22Rv1 (cell line): Measurements from ENCODE around the gene CCDC177.
"Not testable (repeated sequence)": the region's sequence is repeated elsewhere in the genome, so short reads cannot be mapped to it uniquely, and the experiment has no call there.

Source experiments
- H3K27ac ChIP-seq: fragments of 450-650 bp; 2 replicates; pipeline ENCODE4 v1.5.1; 2017
- ZFX ChIP-seq: fragments of 450-650 bp; IDR thresholded peaks from 2 replicates; pipeline ENCODE4 v1.6.1; 2017; ENCODE audit warnings: antibody characterized with exemption, borderline replicate concordance
- TF ChIP-seq, protein P1 (sequence below): fragments of 450-650 bp; IDR thresholded peaks from 2 replicates; pipeline ENCODE4 v1.5.1; 2017; ENCODE audit warnings: mild to moderate bottlenecking

Gene CCDC177

DNA sequence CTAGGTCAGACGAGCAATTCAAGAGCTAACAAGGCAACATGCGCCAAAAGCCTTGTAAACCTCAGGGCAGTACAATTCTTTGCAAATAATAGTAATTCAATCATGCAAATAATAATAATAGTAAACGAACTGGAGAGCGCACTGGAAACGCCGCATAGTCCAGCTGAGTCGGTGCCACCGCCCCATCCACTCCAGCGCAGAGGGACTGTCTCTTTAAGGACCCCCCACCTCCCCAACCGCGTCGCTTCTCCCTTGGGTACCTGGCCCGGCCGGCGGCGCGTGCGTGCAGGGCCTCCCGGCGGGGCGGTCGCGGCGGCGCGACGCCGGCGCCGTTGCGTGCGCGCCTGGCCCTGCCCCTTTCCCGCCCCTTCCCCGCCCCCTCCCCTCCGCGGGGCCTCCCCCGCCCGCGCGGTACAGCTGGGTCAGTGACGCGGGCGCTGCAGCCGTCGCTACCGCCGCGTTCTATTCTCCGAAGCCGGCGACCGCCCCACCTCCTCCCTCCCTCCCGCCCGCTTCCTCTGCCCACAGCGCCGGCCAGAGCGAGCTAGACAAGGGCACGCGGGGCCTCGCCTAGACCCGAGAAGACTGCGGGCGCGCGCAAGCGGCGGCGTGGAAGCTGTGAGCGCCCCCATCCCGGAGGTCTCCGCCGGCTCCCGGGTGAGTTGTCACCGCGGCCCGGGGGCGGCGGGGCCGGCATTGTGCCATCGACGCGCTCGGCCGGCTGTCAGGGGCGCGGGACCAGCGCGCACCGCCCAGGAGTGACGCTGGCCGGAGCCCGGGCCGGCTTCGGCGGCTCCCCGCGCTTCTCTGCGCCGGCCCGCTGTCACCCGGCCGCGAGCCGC is 36.7 kb upstream of the CCDC177 start, which contains the start of gene SUSD6:
Gene SUSD6 (plus strand): TSS at position 425 of the 842 bp plus-strand sequence. CDS start 46,997 bp downstream, outside the sequence.
- peak within 1 kb of the TSS; percentile 69 for H3K27ac ChIP-seq
- no peak for TF ChIP-seq ZFX
- TF ChIP-seq, protein P1, sequence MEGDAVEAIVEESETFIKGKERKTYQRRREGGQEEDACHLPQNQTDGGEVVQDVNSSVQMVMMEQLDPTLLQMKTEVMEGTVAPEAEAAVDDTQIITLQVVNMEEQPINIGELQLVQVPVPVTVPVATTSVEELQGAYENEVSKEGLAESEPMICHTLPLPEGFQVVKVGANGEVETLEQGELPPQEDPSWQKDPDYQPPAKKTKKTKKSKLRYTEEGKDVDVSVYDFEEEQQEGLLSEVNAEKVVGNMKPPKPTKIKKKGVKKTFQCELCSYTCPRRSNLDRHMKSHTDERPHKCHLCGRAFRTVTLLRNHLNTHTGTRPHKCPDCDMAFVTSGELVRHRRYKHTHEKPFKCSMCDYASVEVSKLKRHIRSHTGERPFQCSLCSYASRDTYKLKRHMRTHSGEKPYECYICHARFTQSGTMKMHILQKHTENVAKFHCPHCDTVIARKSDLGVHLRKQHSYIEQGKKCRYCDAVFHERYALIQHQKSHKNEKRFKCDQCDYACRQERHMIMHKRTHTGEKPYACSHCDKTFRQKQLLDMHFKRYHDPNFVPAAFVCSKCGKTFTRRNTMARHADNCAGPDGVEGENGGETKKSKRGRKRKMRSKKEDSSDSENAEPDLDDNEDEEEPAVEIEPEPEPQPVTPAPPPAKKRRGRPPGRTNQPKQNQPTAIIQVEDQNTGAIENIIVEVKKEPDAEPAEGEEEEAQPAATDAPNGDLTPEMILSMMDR: no peak

DNA sequence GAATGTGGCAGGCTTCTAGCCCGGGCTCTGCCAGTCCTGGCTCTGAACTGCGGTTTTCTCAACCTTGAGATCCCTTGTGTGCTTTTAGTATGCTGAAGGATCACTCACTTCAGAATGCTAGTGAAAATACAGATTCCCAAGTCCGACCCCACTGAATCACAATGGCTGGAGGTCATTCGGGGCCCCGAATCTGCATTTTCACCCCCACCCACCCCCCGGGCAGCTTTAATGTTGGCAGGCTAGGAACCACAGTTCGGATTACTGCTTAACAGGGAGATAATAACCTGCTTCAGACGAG is 36.2 kb upstream of the CCDC177 start:
- peak overlapping the region; percentile 69 for H3K27ac ChIP-seq
- TF ChIP-seq ZFX: no peak
- TF ChIP-seq, protein P1: no peak

DNA sequence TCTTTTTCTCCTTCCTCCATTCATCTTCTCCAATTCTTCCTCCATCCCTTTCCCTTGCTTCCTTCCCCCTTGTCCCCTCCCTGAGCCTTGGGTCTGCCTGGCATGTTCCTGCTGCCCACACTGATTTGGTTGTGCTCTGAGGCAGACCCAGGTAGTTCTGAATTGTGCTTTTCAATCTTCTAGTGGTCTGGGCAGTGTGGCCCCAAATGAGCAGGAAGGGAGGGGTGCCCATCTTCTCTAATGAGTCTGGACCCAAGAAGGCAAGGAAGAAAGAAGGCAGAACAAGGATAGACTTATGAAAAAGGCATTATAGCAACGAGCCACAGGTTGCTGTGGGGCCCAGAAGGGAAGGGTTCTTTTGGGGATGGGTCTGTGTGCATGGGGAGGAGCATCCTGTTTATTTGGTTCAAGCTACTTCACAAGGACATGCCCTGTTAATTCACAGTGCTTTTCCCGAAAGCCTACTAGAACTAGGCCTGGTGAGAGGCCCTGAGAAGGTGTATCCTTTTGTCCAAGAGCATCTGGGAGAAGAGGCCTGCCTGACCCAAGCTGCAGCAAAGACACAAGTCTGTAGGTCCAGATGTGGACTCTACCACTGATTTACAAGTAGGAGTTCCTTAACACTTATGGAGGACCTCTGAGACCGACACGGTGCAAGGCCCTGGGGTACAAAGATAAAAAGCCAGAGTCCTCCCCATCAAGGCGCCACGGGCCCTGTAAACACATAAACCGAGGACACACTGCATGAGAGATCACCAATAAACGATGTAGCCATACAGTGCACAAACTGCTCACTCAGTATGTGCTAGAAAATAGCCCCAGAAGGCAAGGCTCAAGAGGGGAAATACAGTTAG is 35.6 kb upstream of the CCDC177 start:
- no peak for TF ChIP-seq ZFX
- TF ChIP-seq, protein P1: no peak
- H3K27ac ChIP-seq: peak overlapping the region; percentile 69

DNA sequence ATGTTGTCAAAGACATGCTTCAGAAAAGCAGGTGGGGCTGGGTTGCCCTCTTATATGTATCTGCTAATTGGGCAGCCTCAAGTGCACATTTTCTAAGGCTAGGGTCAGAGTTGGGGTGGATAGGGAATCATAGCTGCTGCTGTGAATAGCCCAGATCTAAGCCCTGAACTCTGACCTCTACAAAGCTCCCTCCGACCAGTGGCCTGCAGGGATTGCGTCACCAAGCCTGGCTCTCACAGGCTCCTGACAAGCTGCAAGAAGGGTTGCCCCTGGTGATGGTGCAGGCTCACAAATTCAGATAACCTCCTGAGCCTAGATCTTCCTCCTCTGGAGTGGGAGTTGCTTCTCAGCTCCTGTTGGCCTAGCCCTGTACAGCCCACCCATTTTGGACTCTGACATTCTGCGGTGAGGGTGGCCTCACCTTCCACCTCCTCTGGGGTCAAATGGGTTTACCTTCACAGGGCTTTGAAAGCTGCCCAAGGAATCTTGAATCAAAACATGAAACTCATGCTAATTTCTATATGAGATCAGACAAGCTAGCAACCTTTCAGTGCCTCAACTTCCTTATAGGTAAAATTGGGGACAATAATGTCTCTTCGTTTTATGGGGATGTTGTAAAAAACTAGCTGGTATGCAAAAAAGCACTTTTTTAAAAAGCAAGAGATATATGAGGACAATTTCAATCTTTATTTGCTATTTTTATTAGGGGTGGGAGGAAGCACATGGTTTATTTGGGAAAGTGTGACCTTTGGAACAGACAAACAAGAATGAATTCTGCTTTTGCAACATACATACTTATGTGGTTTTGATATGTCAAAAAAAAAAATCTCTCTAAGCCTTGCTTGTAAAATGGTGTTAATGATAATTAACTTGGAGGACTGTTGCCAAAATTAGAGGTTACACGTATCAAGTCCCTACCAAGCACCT is 31.9 kb upstream of the CCDC177 start:
- TF ChIP-seq ZFX: no peak
- TF ChIP-seq, protein P1: no peak
- H3K27ac ChIP-seq: peak overlapping the region; percentile 56

DNA sequence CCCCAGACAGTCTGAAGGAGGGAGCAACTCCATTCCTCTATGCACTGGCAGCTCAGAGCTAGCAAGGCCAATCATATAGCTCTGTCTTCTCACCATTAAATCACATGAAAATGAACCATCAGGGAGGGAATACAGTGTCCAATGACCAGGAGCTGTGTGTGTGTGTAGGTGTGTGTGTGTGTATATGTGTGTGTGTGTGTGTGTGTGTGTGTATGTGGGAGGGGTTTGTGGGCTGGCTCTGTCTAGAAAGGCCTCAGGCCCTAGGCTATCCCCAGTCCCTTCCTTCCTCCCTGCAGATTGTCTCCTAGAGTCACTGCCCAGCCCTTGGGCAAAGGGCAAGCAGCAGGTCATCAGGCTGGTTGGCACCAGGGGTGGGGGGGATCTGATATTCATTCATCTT is 31.1 kb upstream of the CCDC177 start:
- peak overlapping the region; percentile 56 for H3K27ac ChIP-seq
- no peak for TF ChIP-seq ZFX
- TF ChIP-seq, protein P1: no peak

DNA sequence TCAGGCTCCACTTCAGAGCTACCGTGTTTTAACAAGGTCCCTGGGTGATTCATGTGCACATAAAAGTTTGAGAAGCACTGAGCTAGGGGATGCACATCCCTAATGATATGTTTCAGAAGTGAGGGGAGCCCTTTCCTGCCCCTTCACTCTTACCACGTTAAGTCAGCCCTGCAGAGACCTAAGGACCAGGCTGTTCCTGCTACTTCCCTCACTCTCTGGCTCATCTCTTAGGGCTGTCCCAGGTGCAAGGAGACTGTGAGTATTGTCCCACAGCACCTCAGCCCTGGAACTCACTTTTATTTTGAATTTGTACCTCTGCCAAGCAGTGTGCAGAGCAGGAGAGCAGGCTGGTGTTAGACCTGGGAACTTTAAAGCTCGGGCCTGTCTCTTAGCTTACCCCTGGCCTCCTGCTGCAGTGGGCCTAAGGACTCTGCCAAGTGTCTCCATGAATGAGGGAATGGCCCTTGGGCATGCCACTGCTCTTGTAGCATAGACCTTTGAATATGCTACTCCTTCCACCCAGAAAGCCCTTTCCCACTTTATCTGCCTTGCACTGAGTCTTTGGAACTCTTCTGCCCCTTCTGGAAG is 25.7 kb upstream of the CCDC177 start:
- no peak overlapping the region for H3K27ac ChIP-seq
- TF ChIP-seq ZFX: no peak

DNA sequence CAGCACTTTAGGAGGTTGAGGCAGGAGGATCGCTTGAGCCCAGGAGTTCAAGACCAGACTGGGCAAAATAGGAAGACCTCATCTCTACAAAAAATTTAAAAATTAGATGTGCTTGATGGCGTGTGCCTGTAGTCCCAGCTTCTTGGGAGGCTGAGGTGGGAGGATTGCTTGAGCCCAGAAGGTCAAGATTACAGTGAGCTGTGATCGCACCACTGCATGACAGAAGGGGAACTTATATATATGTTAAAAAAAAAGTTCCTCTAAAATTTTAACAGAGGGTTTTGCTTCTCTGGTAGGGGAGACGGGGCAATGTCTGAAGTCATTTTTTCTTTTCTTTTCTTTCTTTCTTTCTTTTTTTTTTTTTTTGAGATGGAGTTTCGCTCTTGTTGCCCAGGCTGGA is 24.8 kb upstream of the CCDC177 start:
- not testable (repeated sequence) for H3K27ac ChIP-seq
